HCT116 (cell line): Measurements from ENCODE around the gene MIER2. TPM values are rescaled to one million over a fixed set of nuclear protein-coding genes. Genes with fewer than 3 reads are reported as not detected.
A peak's percentile ranks its signal among the peaks of the same experiment; 100 is the strongest.

Experiments
- ATAC-seq: fragments of 200-7000 bp; cut with Tn5 transposase; 2 replicates; pipeline ENCODE4 v1.9.1; 2020; ENCODE audit warnings: mild to moderate bottlenecking, moderate library complexity
- BruUV-seq: library from RNA; stranded (reverse); fragments of 400-500 nt; replicated peaks from 2 replicates; lab custom pipeline; 2021; lab: Mats Ljungman, UMichigan
- CTCF ChIA-PET: fragments of 300-600 bp; sonication (Branson Sonifier 250); formaldehyde crosslinking; loops from one replicate; lab custom pipeline; 2021; ENCODE audit warnings: antibody characterized with exemption; lab: Charles Lee
- POLR2A ChIA-PET: fragments of 300-600, 350-600 bp; sonication (Branson Sonifier 250); formaldehyde crosslinking; loops from one replicate; lab custom pipeline; 2021; ENCODE audit warnings: antibody characterized with exemption; lab: Charles Lee
- RAD21 ChIA-PET, 2 experiments: fragments of 300-600 bp; sonication (Branson Sonifier 250); formaldehyde crosslinking; loops; one replicate each; lab custom pipeline; 2023; ENCODE audit warnings: low total read pairs in 2 of 2; ENCODE audit not compliant: uncharacterized antibody in 2 of 2, unreplicated experiment in 2 of 2, low non-redundant PET in 1 of 2; lab: Charles Lee
- DNase-seq: peaks from one replicate; pipeline ENCODE4 v3.0.0-alpha.2; 2010; ENCODE audit warnings: low read depth, low spot score
- H2AFZ ChIP-seq: fragments of 200-600 bp; shearing (Covaris generic), sonication (generic); 2 replicates; pipeline ENCODE4 v1.6.1; 2017; ENCODE audit warnings: low read depth, mixed run types, mixed read lengths, antibody characterized with exemption, low read length; ENCODE audit not compliant: poor library complexity, severe bottlenecking
- H3K27ac ChIP-seq: 2 replicates; pipeline ENCODE4 v1.5.1; 2012; ENCODE audit warnings: low read depth, low read length
- H3K27me3 ChIP-seq: fragments of 200-600 bp; sonication (generic); 2 replicates; pipeline ENCODE4 v1.6.1; 2016; ENCODE audit warnings: mixed run types, low read length, mixed read lengths; ENCODE audit not compliant: insufficient read depth
- H3K36me3 ChIP-seq, 2 experiments: fragments of 200-500 bp in 1 of 2; fragments of 200-600 bp in 1 of 2; sonication (Bioruptor generic) in 1 of 2; sonication (generic) in 1 of 2; 2 replicates each; pipeline versions ENCODE4 v1.5.1 to v1.6.1; 2014 to 2016; ENCODE audit warnings: low read length in 2 of 2, inconsistent platforms in 1 of 2, mixed read lengths in 1 of 2, mixed run types in 1 of 2; ENCODE audit not compliant: insufficient read depth in 2 of 2, control insufficient read depth in 1 of 2
- H3K4me1 ChIP-seq, 2 experiments: fragments of 200-600 bp in 1 of 2; sonication (generic) in 1 of 2; 2 replicates each; pipeline versions ENCODE4 v1.5.1 to v1.6.1; 2012 to 2017; ENCODE audit warnings: low read length in 2 of 2, inconsistent platforms in 1 of 2, mild to moderate bottlenecking in 1 of 2, mixed read lengths in 1 of 2, mixed run types in 1 of 2, moderate library complexity in 1 of 2; ENCODE audit not compliant: insufficient read depth in 2 of 2, control insufficient read depth in 1 of 2
- H3K4me2 ChIP-seq: fragments of 200-600 bp; sonication (generic); 2 replicates; pipeline ENCODE4 v1.6.1; 2017; ENCODE audit warnings: mixed run types, low read length, mixed read lengths
- H3K4me3 ChIP-seq, 2 experiments: fragments of 200-600 bp in 1 of 2; sonication (generic) in 1 of 2; replicated peaks in 1 of 2; 2 replicates each; pipeline ENCODE4 v1.5.1; 2011 to 2016; ENCODE audit warnings: low read length in 2 of 2, control low read depth in 1 of 2, low read depth in 1 of 2, mild to moderate bottlenecking in 1 of 2, mixed read lengths in 1 of 2, mixed run types in 1 of 2
- H3K79me2 ChIP-seq: fragments of 200-600 bp; sonication (generic); 2 replicates; pipeline ENCODE4 v1.6.1; 2017; ENCODE audit warnings: mild to moderate bottlenecking, mixed run types, low read length, moderate library complexity, mixed read lengths; ENCODE audit not compliant: insufficient read depth
- H3K9ac ChIP-seq: fragments of 200-600 bp; sonication (generic); 2 replicates; pipeline ENCODE4 v1.6.1; 2016; ENCODE audit warnings: low read length, mixed read lengths
- H3K9me2 ChIP-seq: fragments of 200-600 bp; sonication (generic), shearing (Covaris generic); 2 replicates; pipeline ENCODE4 v1.6.1; 2017; ENCODE audit warnings: mixed run types, mild to moderate bottlenecking, moderate library complexity; ENCODE audit not compliant: insufficient read depth
- H3K9me3 ChIP-seq, 2 experiments: fragments of 200-500 bp in 1 of 2; fragments of 200-600 bp in 1 of 2; sonication (Bioruptor generic) in 1 of 2; sonication (generic) in 1 of 2; 2 replicates each; pipeline ENCODE4 v1.6.1; 2014 to 2017; ENCODE audit warnings: low read length in 2 of 2, mixed read lengths in 2 of 2, inconsistent platforms in 1 of 2, low read depth in 1 of 2, mild to moderate bottlenecking in 1 of 2, mixed run types in 1 of 2, moderate library complexity in 1 of 2; ENCODE audit not compliant: control insufficient read depth in 1 of 2, insufficient read depth in 1 of 2
- H4K20me1 ChIP-seq: fragments of 200-600 bp; sonication (generic), shearing (Covaris generic); 2 replicates; pipeline ENCODE4 v1.6.1; 2017; ENCODE audit warnings: mixed run types, mild to moderate bottlenecking, moderate library complexity; ENCODE audit not compliant: insufficient read depth
- CBX3 ChIP-seq: IDR thresholded peaks from 2 replicates; pipeline ENCODE4 v1.6.1; 2012; ENCODE audit warnings: low read depth
- CTCF ChIP-seq, 3 experiments: fragments of 200-600 bp in 1 of 3; sonication (generic) in 1 of 3; IDR thresholded peaks in 2 of 3; conservative IDR thresholded peaks in 1 of 3; 2 replicates each; pipeline ENCODE4 v1.5.1; 2012 to 2017; ENCODE audit warnings: low read depth in 2 of 3, low read length in 2 of 3, antibody characterized with exemption in 1 of 3, borderline replicate concordance in 1 of 3, control low read depth in 1 of 3, mild to moderate bottlenecking in 1 of 3, mixed read lengths in 1 of 3, mixed run types in 1 of 3, moderate library complexity in 1 of 3; ENCODE audit not compliant: insufficient read depth in 1 of 3
- EZH2 ChIP-seq: fragments of 200-600 bp; sonication (generic); IDR thresholded peaks from 2 replicates; pipeline ENCODE4 v1.6.1; 2017; ENCODE audit warnings: antibody characterized with exemption, mixed run types
- JUND ChIP-seq: IDR thresholded peaks from 2 replicates; pipeline ENCODE4 v1.6.1; 2012
- MAX ChIP-seq: IDR thresholded peaks from 2 replicates; pipeline ENCODE4 v1.6.1; 2012
- POLR2AphosphoS5 ChIP-seq: IDR thresholded peaks from 2 replicates; pipeline ENCODE4 v1.6.1; 2011; ENCODE audit warnings: mild to moderate bottlenecking, low read depth, low read length, moderate library complexity
- SIN3A ChIP-seq: IDR thresholded peaks from 2 replicates; pipeline ENCODE4 v1.6.1; 2012; ENCODE audit warnings: low read depth
- ZFX ChIP-seq: fragments of 450-650 bp; IDR thresholded peaks from 2 replicates; pipeline ENCODE4 v1.6.1; 2017
- intact Hi-C: fragments of 100-400 bp; cut with micrococcal nuclease; formaldehyde crosslinking; loops from 2 replicates; pipeline ENCODE4 v1.10.0; 2022
- total RNA-seq: library from RNA; stranded (reverse); gene quantifications from one replicate; pipeline ENCODE4 v1.2.1, GENCODE V29; 2021; ENCODE audit not compliant: unreplicated experiment

MIER2 gene
- total RNA-seq, 1 experiment from 2014 or later: 41.5 TPM

DNA sequence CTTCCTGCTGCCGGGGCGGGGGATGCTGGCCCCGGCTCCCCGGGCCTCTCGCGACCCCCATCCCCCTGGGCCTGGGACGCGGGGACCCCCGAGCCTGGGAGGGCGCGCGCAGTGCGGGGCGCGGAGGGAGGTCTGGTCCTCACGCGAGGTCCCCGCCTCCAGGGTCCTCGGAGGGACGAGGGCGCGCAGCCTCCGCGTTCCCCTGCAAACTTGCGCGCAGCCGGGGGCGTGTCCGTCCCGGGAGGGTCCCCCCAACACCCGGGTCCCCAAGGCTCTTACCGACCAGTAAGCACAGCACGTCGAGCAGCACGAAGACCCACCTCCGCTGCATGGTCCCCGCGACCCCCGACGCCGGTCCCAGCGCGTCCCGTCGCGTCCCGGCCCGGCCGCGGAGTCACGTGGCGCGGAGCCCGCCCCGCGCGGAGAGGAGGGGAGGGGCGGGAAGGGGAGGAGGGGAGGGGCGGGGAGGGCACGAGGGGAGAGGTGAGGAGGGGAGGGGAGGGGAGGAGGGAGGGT, 53.5 kb downstream of the MIER2 start, which contains the start of gene PLPP2:
TSS of gene PLPP2 (minus strand) at position 398 of the 516 bp plus-strand sequence. CDS start at position 331, 67 bp downstream.
- ChIA-PET RAD21 (no interaction called here), CTCF (no interaction called here), POLR2A (no interaction called here)
- peak; percentile 44 for ATAC-seq
- H2AFZ ChIP-seq: no peak within 1 kb of the TSS
- no peak for TF ChIP-seq CTCF (IDR thresholded peaks at IDR 0.05 in 2 of 3, conservative IDR thresholded peaks at IDR 0.05 in 1 of 3; ENCODE audit: borderline replicate concordance in 1 of 3, insufficient read depth in 1 of 3, low read depth in 2 of 3, low read length in 2 of 3)
- TF ChIP-seq SIN3A: no peak
- TF ChIP-seq MAX: peak; percentile 83
- no peak for TF ChIP-seq EZH2
- no peak for TF ChIP-seq JUND
- TF ChIP-seq ZFX: peak; percentile 50; the same call in 1 of the 2 replicates
- no peak for TF ChIP-seq CBX3
- peak; percentile 36; the same call in 1 of the 2 replicates for TF ChIP-seq POLR2AphosphoS5
- DNase-seq: no peak
- peaks cover 14% of the 10 kb centered on the region in 2 experiments; a peak in 3 of 4 replicates for H3K36me3 ChIP-seq
- peak within 1 kb of the TSS; percentile 97 for H3K9ac ChIP-seq
- BruUV-seq: no TSS peak
- H4K20me1 ChIP-seq: no peaks in the 10 kb centered on the region
- no peaks in the 10 kb centered on the region for H3K27me3 ChIP-seq
- peak within 1 kb of the TSS; percentile 99 for H3K27ac ChIP-seq
- no peaks in the 10 kb centered on the region for H3K9me3 ChIP-seq
- H3K4me1 ChIP-seq: peaks cover 12 to 28% of the 10 kb centered on the region in 2 experiments
- intact Hi-C loops: no loop called here
- no peaks in the 10 kb centered on the region for H3K9me2 ChIP-seq
- H3K4me2 ChIP-seq: peak within 1 kb of the TSS; percentile 84
- H3K4me3 ChIP-seq: peak within 1 kb of the TSS; percentile 69 to 77
- peaks cover 47% of the 10 kb centered on the region for H3K79me2 ChIP-seq
